ENCODE measurements around the gene FCN1.

FCN1 gene

GRCh38 chr9:134922066-134922931, 4.6 kb upstream of the FCN1 start:
- H3K27ac Mint-ChIP-seq: no peak overlapping the region
- H3K27me3 Mint-ChIP-seq: peaks cover 13% of the 10 kb centered on the region
- DNase-seq (ENCODE audit: low spot score in 2 of 2) (no peak), ATAC-seq (ENCODE audit: low read depth) (no peak)
- peaks cover 4% of the 10 kb centered on the region for H3K9me3 Mint-ChIP-seq
- H3K36me3 Mint-ChIP-seq: peaks cover 1% of the 10 kb centered on the region
- H3K4me3 Mint-ChIP-seq: no peak overlapping the region
- H3K4me1 Mint-ChIP-seq: no peaks in the 10 kb centered on the region

GRCh38 chr9:134919303-134919702, 1.6 kb upstream of the FCN1 start:
- ATAC-seq (ENCODE audit: low read depth) (no peak), DNase-seq (ENCODE audit: low spot score in 2 of 2) (no peak)
- Mint-ChIP-seq H3K9me3 (peaks cover 4% of the 10 kb centered on the region), H3K27me3 (peaks cover 7% of the 10 kb centered on the region), H3K36me3 (peaks cover 1% of the 10 kb centered on the region), H3K4me3 (no peak overlapping the region), H3K4me1 (no peaks in the 10 kb centered on the region), H3K27ac (no peak overlapping the region)

GRCh38 chr9:134918646-134919045, 934 bp upstream of the FCN1 start:
- ATAC-seq (ENCODE audit: low read depth): no peak
- Mint-ChIP-seq H3K4me1 (no peaks in the 10 kb centered on the region), H3K36me3 (peaks cover 1% of the 10 kb centered on the region), H3K27ac (no peak overlapping the region), H3K9me3 (peaks cover 4% of the 10 kb centered on the region), H3K4me3 (no peak overlapping the region), H3K27me3 (peaks cover 6% of the 10 kb centered on the region)
- DNase-seq (ENCODE audit: low spot score in 2 of 2): no peak

GRCh38 chr9:134916161-134916665, 1.5 kb downstream of the FCN1 start:
- Mint-ChIP-seq H3K27ac (no peak overlapping the region), H3K9me3 (peaks cover 4% of the 10 kb centered on the region), H3K4me3 (no peak overlapping the region), H3K27me3 (peaks cover 6% of the 10 kb centered on the region), H3K4me1 (no peaks in the 10 kb centered on the region), H3K36me3 (peaks cover 1% of the 10 kb centered on the region)
- DNase-seq (ENCODE audit: low spot score in 2 of 2) (no peak), ATAC-seq (ENCODE audit: low read depth) (no peak)

- Mint-ChIP-seq H3K9me3 (peaks cover 4% of the 10 kb centered on the region), H3K4me1 (no peaks in the 10 kb centered on the region), H3K4me3 (no peak overlapping the region), H3K36me3 (peaks cover 1% of the 10 kb centered on the region), H3K27me3 (peaks cover 12% of the 10 kb centered on the region), H3K27ac (no peak overlapping the region)
- DNase-seq (ENCODE audit: low spot score in 2 of 2) (no peak), ATAC-seq (ENCODE audit: low read depth) (no peak)
These were observed 2.4 kb downstream of the FCN1 start for GRCh38 chr9:134915046-134915985.

- peaks cover 1% of the 10 kb centered on the region for H3K9me3 Mint-ChIP-seq
- H3K36me3 Mint-ChIP-seq: peaks cover 1% of the 10 kb centered on the region
- H3K27me3 Mint-ChIP-seq: peaks cover 10% of the 10 kb centered on the region
- no peaks in the 10 kb centered on the region for H3K4me1 Mint-ChIP-seq
- no peak overlapping the region for H3K27ac Mint-ChIP-seq
- H3K4me3 Mint-ChIP-seq: no peak overlapping the region
- no peak for ATAC-seq (ENCODE audit: low read depth)
- DNase-seq (ENCODE audit: low spot score in 2 of 2): no peak
These were observed 3.2 kb downstream of the FCN1 start for GRCh38 chr9:134914501-134914834.

- no peaks in the 10 kb centered on the region for H3K4me1 Mint-ChIP-seq
- ATAC-seq (ENCODE audit: low read depth) (no peak), DNase-seq (ENCODE audit: low spot score in 2 of 2) (no peak)
- peaks cover 1% of the 10 kb centered on the region for H3K36me3 Mint-ChIP-seq
- peaks cover 1% of the 10 kb centered on the region for H3K9me3 Mint-ChIP-seq
- H3K27ac Mint-ChIP-seq: no peak overlapping the region
- peaks cover 10% of the 10 kb centered on the region for H3K27me3 Mint-ChIP-seq
- H3K4me3 Mint-ChIP-seq: no peak overlapping the region
These were observed 3.8 kb downstream of the FCN1 start for GRCh38 chr9:134913713-134914500.

GRCh38 chr9:134913041-134913712, 4.5 kb downstream of the FCN1 start:
- no peaks in the 10 kb centered on the region for H3K4me1 Mint-ChIP-seq
- ATAC-seq (ENCODE audit: low read depth) (no peak), DNase-seq (ENCODE audit: low spot score in 2 of 2) (no peak)
- H3K36me3 Mint-ChIP-seq: no peaks in the 10 kb centered on the region
- H3K27ac Mint-ChIP-seq: no peak overlapping the region
- no peak overlapping the region for H3K4me3 Mint-ChIP-seq
- no peaks in the 10 kb centered on the region for H3K9me3 Mint-ChIP-seq
- H3K27me3 Mint-ChIP-seq: peaks cover 10% of the 10 kb centered on the region

- Mint-ChIP-seq H3K27ac (no peak overlapping the region), H3K4me3 (no peak overlapping the region), H3K27me3 (peaks cover 10% of the 10 kb centered on the region), H3K9me3 (no peaks in the 10 kb centered on the region), H3K36me3 (no peaks in the 10 kb centered on the region), H3K4me1 (no peaks in the 10 kb centered on the region)
- DNase-seq (ENCODE audit: low spot score in 2 of 2): no peak
- ATAC-seq (ENCODE audit: low read depth): no peak
These were observed 5.4 kb downstream of the FCN1 start for GRCh38 chr9:134912126-134912840.

- no peak overlapping the region for H3K27ac Mint-ChIP-seq
- no peak for DNase-seq (ENCODE audit: low spot score in 2 of 2)
- H3K4me3 Mint-ChIP-seq: no peak overlapping the region
- no peaks in the 10 kb centered on the region for H3K4me1 Mint-ChIP-seq
- H3K36me3 Mint-ChIP-seq: no peaks in the 10 kb centered on the region
- peaks cover 8% of the 10 kb centered on the region for H3K27me3 Mint-ChIP-seq
- ATAC-seq (ENCODE audit: low read depth): no peak
- no peaks in the 10 kb centered on the region for H3K9me3 Mint-ChIP-seq
These were observed 7.9 kb downstream of the FCN1 start for GRCh38 chr9:134909511-134910481.

- H3K36me3 Mint-ChIP-seq: no peaks in the 10 kb centered on the region
- no peak for DNase-seq (ENCODE audit: low spot score in 2 of 2)
- no peak overlapping the region for H3K4me3 Mint-ChIP-seq
- H3K9me3 Mint-ChIP-seq: peaks cover 2% of the 10 kb centered on the region
- H3K4me1 Mint-ChIP-seq: no peaks in the 10 kb centered on the region
- H3K27me3 Mint-ChIP-seq: peaks cover 8% of the 10 kb centered on the region
- no peak overlapping the region for H3K27ac Mint-ChIP-seq
- ATAC-seq (ENCODE audit: low read depth): no peak
These were observed 9.0 kb downstream of the FCN1 start for GRCh38 chr9:134908524-134909309.

All from memory B cell (primary cell).